NCI-H2081 (cell line): ENCODE measurements around the gene VKORC1L1.
"Not testable (repeated sequence)": the region's sequence is repeated elsewhere in the genome, so short reads cannot be mapped to it uniquely, and the experiment has no call there.

Experiments
- DNase-seq, 2 experiments: peaks; one replicate each; lab custom pipeline; 2025; lab: John Stamatoyannopoulos, UW

VKORC1L1 gene

GRCh38 chr7:65885533-65885932, 12.7 kb downstream of the VKORC1L1 start:
- not testable (repeated sequence) for DNase-seq

- DNase-seq = not testable (repeated sequence)
Measured at GRCh38 chr7:65888434-65889156, 15.7 kb downstream of the VKORC1L1 start.

- DNase-seq = not testable (repeated sequence)
Measured at GRCh38 chr7:65889722-65890121, 16.8 kb downstream of the VKORC1L1 start.

GRCh38 chr7:65892161-65892560, 19.3 kb downstream of the VKORC1L1 start:
- no peak for DNase-seq

- no peak for DNase-seq
Measured at GRCh38 chr7:65892835-65893234, 20.0 kb downstream of the VKORC1L1 start.

GRCh38 chr7:65896279-65896870, 23.5 kb downstream of the VKORC1L1 start:
- no peak for DNase-seq

- not testable (repeated sequence) for DNase-seq
Measured at GRCh38 chr7:65897289-65897688, 24.4 kb downstream of the VKORC1L1 start.

GRCh38 chr7:65898677-65899447, 26.0 kb downstream of the VKORC1L1 start:
- not testable (repeated sequence) for DNase-seq

- no peak for DNase-seq
Measured at GRCh38 chr7:65902306-65902705, 29.4 kb downstream of the VKORC1L1 start.

- peak in 1 of 2 experiments; percentile 25 for DNase-seq
Measured at GRCh38 chr7:65907501-65908198, 34.8 kb downstream of the VKORC1L1 start.

- no peak for DNase-seq
Measured at GRCh38 chr7:65910237-65910636, 37.4 kb downstream of the VKORC1L1 start.

- DNase-seq = no peak
Measured at GRCh38 chr7:65912237-65912636, 39.4 kb downstream of the VKORC1L1 start.

- DNase-seq = no peak
Measured at GRCh38 chr7:65915921-65916657, 43.2 kb downstream of the VKORC1L1 start.

GRCh38 chr7:65923316-65923715, 50.4 kb downstream of the VKORC1L1 start:
- DNase-seq = no peak

- DNase-seq = no peak
Measured at GRCh38 chr7:65924193-65924592, 51.3 kb downstream of the VKORC1L1 start.

GRCh38 chr7:65925040-65925439, 52.2 kb downstream of the VKORC1L1 start:
- no peak for DNase-seq

GRCh38 chr7:65926588-65926987, 53.7 kb downstream of the VKORC1L1 start:
- no peak for DNase-seq

- DNase-seq = no peak
Measured at GRCh38 chr7:65927489-65928448, 54.9 kb downstream of the VKORC1L1 start.

- no peak for DNase-seq
Measured at GRCh38 chr7:65931685-65932084, 58.8 kb downstream of the VKORC1L1 start.

GRCh38 chr7:65937296-65937695, 64.4 kb downstream of the VKORC1L1 start:
- DNase-seq = no peak
